ENCODE measurements around the gene APOBEC2.

Gene APOBEC2

DNA sequence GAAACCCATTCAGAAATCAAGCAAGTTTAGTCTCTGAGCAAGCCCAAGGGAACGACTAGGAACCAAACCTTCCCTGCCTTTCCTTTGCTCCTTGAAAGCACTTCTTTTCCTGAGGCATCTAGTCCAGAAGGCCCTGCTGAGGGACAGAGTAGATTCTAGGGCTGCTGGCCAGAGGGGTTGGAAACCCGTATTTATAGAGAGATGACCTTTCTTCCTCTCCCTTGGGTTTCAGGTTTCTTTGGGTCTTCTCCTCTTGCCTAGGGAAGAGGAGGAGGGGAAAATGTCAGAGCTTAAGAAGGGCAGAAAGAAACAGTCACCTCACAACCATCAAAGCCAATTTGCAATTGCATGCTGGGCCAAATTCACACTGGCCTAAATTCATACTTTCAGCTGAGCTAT is 5.8 kb downstream of the APOBEC2 start:
- DNase-seq (ENCODE audit: low read depth in 2 of 2, low spot score in 1 of 2) = no peak

GRCh38 chr6:41059556-41059955 is 6.6 kb downstream of the APOBEC2 start:
- DNase-seq (ENCODE audit: low read depth in 2 of 2, low spot score in 1 of 2) = no peak

DNA sequence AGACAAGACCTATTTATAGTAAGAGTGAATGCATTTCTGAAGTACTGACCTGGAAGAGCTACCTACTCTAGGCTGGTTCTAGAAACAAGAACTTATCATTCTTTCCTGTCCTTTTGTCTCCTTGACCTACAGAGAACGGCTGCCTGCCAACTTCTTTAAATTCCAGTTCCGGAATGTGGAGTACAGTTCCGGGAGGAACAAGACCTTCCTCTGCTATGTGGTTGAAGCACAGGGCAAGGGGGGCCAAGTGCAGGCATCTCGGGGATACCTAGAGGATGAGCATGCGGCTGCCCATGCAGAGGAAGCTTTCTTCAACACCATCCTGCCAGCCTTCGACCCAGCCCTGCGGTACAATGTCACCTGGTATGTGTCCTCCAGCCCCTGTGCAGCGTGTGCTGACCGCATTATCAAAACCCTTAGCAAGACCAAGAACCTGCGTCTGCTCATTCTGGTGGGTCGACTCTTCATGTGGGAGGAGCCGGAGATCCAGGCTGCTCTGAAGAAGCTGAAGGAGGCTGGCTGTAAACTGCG is 8.3 kb downstream of the APOBEC2 start:
- DNase-seq (ENCODE audit: low read depth in 2 of 2, low spot score in 1 of 2) = no peak

DNA sequence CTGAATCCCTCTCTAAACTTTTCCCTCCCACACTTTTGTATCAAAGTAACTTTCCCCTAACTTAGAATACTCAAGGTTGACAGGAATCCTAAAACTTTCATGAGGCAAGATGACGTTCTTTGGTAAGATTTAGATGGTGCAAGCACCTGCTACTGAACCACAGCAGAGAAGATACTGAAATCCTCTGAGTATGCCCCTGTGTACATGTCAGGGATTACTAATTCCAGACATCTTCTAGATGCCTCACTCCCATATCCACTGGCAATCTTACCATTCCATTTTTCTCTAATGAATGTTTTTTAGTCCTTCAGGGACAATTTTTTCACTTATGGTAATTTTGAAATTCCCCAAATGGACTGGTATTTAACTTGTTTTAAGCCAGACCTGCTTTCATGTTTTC is 9.1 kb downstream of the APOBEC2 start:
- DNase-seq (ENCODE audit: low read depth in 2 of 2, low spot score in 1 of 2) = no peak

DNA sequence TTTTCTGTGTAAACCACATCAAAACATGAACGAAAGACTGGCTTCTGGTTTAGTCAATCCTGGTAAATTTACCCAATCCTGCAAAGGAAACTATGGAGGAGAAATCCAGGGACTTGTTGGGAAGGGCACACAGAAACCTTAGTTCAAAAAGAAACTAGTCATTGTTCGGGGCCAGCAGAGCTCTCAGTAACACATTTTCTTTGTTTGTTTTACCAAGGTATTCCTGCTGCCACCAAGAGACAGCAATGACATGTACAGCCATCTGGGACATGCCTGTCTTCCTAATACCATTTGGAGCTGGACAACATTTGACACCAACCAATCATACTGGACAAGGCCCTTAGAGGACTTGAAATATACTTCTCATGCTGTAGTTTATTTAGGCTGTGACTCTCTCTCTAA is 10.9 kb downstream of the APOBEC2 start:
- DNase-seq (ENCODE audit: low read depth in 2 of 2, low spot score in 1 of 2) = no peak

DNA sequence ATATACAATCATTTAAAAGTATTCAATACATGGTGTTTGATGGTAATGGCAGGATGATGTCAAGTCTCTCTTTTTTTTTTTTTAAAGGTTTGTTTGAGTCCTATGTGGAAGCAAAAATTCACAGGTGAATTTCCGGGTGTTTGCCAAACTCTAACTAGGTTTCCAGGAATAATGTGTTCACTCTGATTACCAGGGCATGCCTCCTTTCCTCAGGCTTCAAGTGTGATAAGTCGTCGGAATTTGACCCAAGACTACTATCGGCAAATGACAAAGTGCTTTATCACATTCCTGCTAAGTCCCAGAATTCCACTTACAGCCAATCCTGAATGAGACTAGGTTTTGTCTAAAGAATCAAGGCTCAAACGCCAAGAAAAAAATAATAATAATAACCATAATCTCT is 11.8 kb downstream of the APOBEC2 start:
- no peak for DNase-seq (ENCODE audit: low read depth in 2 of 2, low spot score in 1 of 2)

GRCh38 chr6:41065550-41066026 is 12.6 kb downstream of the APOBEC2 start:
- DNase-seq (ENCODE audit: low read depth in 2 of 2, low spot score in 1 of 2) = no peak

GRCh38 chr6:41066867-41067304 is 13.9 kb downstream of the APOBEC2 start:
- DNase-seq (ENCODE audit: low read depth in 2 of 2, low spot score in 1 of 2) = peak; percentile 31 to 35

- no peak for DNase-seq (ENCODE audit: low read depth in 2 of 2, low spot score in 1 of 2)
Measured at GRCh38 chr6:41071501-41071922, 18.5 kb downstream of the APOBEC2 start.

GRCh38 chr6:41071923-41072835 is 19.2 kb downstream of the APOBEC2 start, which contains the start of gene OARD1:
Gene OARD1 (minus strand): TSS chr6:41072356. CDS start chr6:41071634, 722 bp downstream.
- DNase-seq (ENCODE audit: low read depth in 2 of 2, low spot score in 1 of 2) = peak; percentile 100

GRCh38 chr6:41072836-41073202 is 19.8 kb downstream of the APOBEC2 start, which contains the start of gene NFYA:
Gene NFYA (plus strand): TSS chr6:41072974. CDS start chr6:41079090, 6,116 bp downstream.
- no peak for DNase-seq (ENCODE audit: low read depth in 2 of 2, low spot score in 1 of 2)

- peak; percentile 50 to 69 for DNase-seq (ENCODE audit: low read depth in 2 of 2, low spot score in 1 of 2)
Measured at GRCh38 chr6:41073203-41073967, 20.4 kb downstream of the APOBEC2 start.

GRCh38 chr6:41073968-41074691 is 21.1 kb downstream of the APOBEC2 start:
- DNase-seq (ENCODE audit: low read depth in 2 of 2, low spot score in 1 of 2) = no peak

GRCh38 chr6:41074692-41075436 is 21.9 kb downstream of the APOBEC2 start:
- DNase-seq (ENCODE audit: low read depth in 2 of 2, low spot score in 1 of 2) = no peak

- no peak for DNase-seq (ENCODE audit: low read depth in 2 of 2, low spot score in 1 of 2)
Measured at GRCh38 chr6:41075651-41076626, 22.9 kb downstream of the APOBEC2 start.

GRCh38 chr6:41077536-41077935 is 24.5 kb downstream of the APOBEC2 start:
- no peak for DNase-seq (ENCODE audit: low read depth in 2 of 2, low spot score in 1 of 2)

DNA sequence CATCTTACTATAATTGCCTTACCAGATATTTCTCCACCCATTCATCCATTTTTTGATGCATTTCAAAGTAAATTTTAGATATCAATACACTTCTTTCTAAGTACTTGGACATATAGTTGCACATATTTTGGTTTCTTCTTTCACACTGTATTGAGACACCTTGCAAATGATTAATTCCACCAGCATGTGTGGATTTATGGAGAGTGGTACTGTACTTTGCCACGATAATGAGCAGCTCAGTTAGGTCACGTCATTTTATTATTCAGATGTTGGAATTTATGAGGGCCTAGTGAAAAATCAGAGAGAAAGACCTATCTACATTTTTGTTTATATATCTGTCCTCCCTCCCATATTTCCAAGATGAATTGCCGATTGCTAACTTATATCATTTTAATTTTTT is 25.1 kb downstream of the APOBEC2 start:
- DNase-seq (ENCODE audit: low read depth in 2 of 2, low spot score in 1 of 2) = no peak

DNA sequence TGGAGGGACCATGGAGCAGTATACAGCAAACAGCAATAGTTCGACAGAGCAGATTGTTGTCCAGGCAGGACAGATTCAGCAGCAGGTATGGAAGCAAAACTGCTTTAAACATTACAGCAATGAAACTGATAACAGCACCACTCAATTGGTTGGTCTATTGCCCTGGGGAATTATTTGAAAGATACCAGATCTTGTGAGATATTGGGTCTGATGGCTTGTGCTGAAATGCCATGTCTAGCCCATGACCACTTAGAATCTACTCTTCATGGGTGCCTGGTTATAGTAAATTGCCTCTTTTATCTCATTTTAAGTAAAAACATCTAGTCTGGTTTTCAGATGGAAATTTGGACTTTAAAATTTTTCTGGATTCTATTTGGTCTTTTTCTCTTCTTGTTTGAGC is 26.1 kb downstream of the APOBEC2 start:
- DNase-seq (ENCODE audit: low read depth in 2 of 2, low spot score in 1 of 2) = no peak

DNA sequence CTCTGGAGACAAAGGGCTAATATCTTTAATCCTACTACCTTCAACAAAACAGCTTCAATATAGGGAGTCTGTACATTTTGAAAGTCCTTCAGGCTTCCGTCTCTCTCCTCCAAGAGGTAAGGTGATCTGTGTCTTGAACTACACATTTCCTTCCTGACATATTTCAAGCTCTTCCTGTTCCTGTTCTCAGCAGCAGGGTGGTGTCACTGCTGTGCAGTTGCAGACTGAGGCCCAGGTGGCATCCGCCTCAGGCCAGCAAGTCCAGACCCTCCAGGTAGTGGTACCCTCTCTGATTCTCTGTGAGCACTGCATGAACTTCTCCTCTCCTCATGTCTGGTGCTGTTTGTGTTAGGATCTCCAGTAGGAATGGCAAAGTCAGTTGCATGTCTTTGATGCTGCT is 27.6 kb downstream of the APOBEC2 start:
- no peak for DNase-seq (ENCODE audit: low read depth in 2 of 2, low spot score in 1 of 2)

Data from stimulated activated CD8-positive, alpha-beta memory T cell treated with anti-CD3 and anti-CD28 coated beads, Interleukin-4, amount 100 ng/mL, for 4 hours (primary cell).